Epithelial cell of prostate (primary cell): ENCODE data around the gene MUC5B.

Experiments used
- DNase-seq: peaks from one replicate; pipeline ENCODE4 v3.0.0-alpha.2; 2011; ENCODE audit warnings: low read depth, low spot score
- H3K27ac ChIP-seq: fragments of 450-650 bp; 2 replicates; pipeline ENCODE4 v1.5.1; 2017; ENCODE audit warnings: mild to moderate bottlenecking

Gene MUC5B

DNA sequence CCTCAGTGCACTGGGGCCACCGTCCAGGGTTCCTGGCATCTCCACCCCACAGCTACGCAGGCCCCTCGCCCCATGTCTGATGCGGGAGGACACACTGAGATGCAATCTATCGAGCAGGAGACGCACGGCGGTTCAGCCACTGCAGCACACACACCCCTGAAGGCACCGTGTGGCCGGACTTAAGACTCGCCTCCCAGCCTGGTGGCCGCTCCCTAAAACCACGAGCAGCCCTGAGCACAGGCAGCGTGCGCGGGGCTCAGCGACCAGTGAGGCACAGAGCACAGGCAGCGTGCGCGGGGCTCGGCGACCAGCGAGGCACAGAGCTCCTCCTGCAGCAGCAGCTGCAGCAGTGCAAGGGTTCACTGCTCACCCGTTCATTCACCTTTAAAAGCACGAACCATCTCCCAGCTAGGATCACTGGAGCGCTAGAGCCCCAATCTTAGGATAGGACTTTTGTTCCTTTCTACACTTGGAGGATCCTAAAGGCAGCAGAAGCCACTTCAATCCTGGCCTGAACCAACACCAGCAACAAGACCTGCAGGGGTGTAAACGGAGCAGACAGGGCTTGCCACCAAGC lies 55.2 kb downstream of the MUC5B start:
- H3K27ac ChIP-seq = no peak overlapping the region
- no peak for DNase-seq

DNA sequence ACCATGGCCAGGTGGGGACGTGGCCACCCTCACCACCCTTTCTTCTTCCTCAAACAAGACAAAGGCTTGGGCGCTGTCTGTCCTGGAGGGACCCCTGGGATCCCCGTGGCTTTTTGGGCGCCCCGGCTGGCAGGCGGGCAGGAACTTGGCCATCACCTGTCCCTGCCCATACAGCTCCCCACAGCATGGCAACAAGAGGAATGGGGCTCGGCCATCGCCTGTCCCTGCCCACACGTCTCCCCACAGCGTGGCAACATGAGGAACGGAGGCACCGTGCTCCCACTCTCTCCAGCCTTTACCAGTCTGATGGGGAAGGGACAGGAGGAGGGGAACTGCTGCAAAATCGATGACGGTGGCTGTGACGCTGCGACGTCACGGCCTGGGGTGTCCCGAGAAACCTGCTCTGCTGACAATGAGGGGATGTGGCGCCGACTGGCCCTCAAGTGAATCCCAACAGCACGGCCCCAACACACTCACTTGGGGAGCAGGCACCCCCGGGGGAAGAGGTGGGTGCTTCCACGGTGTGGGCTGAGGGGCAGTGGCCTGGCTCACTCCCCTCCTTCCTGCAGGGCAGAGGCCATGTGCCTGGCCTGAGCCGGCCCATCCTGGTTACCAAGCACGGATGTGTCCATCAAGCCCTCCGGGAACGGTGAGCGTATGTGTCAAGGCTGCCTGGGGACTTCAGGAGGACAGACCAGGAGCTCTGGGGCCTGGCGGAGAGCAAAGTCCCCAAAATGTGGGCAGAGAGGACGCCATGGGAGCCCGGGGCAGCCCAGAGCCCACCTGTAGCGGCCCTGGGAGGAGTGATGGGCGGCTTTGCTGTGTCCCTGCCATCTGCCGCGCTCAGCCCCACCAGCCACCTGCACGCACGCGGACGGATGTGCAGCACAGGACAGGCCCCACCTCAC lies 56.2 kb downstream of the MUC5B start:
- H3K27ac ChIP-seq = no peak overlapping the region
- no peak for DNase-seq

DNA sequence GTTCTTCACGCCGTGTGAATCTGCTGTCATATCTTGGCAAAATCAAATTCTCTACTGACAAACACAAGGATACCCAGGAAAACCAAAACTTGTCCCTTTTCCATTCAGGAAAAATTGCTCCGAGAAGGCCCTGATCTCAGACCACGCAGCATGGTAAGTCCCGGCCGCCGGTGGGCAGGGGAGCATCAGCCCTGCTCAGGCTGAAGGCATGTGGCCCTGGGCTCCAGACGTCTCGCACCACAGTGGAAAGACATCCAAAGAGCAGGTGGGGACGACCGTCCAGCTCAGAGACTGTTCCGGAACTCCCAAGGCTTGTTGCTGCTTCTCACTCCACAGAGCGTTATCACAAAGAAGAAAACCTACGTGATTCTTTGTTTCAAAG lies 56.8 kb downstream of the MUC5B start:
- no peak for DNase-seq
- no peak overlapping the region for H3K27ac ChIP-seq

DNA sequence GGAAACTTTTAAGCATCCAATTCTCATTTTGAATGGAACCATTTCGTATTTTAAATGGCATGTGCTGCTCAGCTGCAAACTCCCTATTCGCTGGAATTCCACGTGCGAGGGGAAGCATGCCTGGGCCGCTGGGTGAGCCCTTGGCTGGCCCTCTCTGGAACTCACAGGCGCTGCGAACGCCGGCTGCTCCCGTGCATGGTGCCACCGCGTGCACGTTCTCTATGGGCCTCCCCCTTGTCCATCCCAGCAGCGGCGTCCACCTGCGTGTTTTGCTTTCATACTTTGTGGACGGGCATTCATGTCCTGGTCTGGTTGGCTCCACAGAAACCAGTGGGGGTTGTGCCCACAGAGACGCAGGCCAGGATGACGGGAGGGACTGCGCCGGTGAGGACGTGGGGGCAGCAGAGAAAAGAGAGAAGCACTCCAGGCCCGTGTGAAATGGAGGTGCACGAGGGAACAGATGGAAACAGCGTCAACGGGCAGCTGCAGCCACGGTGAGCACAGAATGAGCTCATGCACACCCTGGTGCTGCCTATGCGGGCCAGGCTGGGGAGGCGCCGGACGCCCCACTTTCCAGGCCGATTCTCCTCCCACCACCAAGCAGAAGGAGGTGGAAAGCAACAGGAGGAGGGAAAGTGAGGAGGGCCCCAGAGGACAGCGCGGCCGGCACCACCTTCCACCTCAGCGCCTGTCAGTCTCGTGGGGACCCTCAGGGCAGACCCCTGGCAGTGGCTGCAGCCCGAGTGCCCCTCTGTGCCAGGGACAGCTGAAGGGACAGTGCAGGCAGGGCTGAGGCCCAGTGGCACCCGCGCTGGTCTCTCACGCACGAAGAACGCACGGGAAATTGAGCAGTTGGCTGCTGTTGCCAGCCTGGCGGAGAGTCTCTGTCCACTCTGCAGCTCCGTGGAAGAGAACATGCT lies 57.5 kb downstream of the MUC5B start:
- no peak for DNase-seq
- no peak overlapping the region for H3K27ac ChIP-seq

GRCh38 chr11:1281326-1281973 lies 58.6 kb downstream of the MUC5B start:
- no peak for DNase-seq
- H3K27ac ChIP-seq = no peak overlapping the region

GRCh38 chr11:1281974-1282365 lies 59.1 kb downstream of the MUC5B start:
- no peak overlapping the region for H3K27ac ChIP-seq
- no peak for DNase-seq

DNA sequence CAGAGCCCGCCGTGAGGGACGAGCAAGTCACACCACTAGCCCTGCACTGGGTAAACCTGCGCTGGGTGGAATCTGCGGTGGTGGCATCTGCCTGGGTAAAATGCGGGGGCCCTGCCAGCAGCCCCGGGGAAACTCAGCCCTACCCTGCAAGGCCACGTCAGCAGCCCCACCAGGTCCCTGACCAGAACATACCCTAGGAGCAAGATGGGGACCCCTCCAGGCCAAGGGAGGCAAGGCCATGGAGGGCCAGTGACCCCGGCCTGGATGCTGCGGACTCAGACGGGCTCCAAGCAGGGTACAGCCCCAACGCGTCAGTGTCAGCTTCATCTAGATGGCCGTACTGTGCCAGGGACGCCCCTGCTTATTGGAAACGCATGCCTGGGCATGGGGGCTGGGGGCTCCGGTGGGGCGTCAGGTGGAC lies 60.2 kb downstream of the MUC5B start:
- no peak overlapping the region for H3K27ac ChIP-seq
- DNase-seq = no peak

GRCh38 chr11:1283906-1284305 lies 61.0 kb downstream of the MUC5B start:
- no peak for DNase-seq
- no peak overlapping the region for H3K27ac ChIP-seq

- no peak for DNase-seq
- H3K27ac ChIP-seq = no peak overlapping the region
Measured at GRCh38 chr11:1285316-1285744, 62.5 kb downstream of the MUC5B start.

- H3K27ac ChIP-seq = no peak overlapping the region
- DNase-seq = no peak
Measured at GRCh38 chr11:1285876-1286275, 63.0 kb downstream of the MUC5B start.

- no peak overlapping the region for H3K27ac ChIP-seq
- DNase-seq = no peak
Measured at GRCh38 chr11:1287928-1288327, 65.1 kb downstream of the MUC5B start.

DNA sequence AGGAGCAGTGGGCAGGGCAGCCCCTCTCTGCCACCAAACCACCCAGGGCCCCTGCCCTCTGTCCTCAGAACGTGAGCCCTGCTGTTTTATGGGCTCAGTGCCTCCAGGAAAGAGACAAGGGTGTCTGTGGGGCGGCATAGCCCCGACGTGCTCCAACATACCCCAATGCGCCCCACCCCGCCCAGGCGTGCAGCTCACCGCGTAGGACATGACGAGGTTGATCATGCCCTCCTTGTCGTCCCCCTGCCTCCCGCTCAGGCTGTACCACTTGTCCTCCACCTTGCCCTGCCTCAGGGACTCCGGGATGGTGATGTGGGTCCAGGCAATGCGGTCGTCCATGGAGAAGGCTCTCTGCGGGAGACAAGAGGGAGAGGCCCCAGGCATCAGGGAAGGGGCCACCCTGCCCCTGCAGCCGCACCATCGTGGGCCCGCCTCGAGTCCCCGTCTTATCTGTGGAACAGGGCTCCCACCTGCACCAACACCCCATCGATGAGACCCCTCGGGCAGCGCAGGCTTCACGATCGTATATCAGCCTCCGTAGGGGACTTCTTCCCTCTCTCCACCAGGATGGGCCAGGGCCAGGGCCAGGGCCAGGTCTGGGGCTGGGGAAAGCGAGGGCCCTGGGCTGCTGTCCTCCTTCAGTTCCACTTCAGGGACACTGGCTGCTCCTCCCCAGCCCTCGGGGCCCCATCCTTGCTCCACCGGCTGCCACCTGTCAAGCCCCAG lies 65.7 kb downstream of the MUC5B start:
- H3K27ac ChIP-seq = no peak overlapping the region
- DNase-seq = no peak

DNA sequence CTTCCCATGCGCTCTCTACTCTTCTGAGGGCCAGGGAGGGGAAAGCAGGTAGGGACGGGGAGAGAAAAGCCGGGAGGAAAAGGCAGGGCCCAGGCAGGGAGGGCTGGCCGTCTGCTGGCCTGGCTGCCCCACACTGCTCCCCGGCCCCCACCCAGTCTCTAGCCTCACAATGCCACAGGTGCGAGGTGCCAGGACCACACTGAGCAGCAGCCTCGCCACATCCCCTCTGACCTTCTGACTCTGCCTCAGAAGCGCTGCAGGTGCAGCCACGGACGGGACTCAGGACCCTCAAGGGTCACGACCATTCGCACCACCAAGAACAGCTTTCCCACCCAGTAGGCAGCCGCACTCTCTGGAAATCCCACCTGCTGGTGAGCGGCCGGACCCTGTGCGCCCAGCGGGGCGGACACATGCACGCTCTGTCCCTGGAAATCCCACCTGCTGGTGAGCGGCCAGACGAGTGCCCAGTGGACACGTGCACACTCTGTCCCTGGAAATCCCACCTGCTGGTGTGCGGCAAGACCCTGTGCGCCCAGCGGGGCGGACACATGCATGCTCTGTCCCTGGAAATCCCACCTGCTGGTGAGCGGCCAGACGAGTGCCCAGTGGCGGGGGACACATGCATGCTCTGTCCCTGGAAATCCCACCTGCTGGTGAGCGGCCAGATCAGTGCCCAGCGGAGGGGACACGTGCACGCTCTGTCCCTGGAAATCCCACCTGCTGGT lies 66.5 kb downstream of the MUC5B start:
- no peak for DNase-seq
- no peak overlapping the region for H3K27ac ChIP-seq

- no peak for DNase-seq
- no peak overlapping the region for H3K27ac ChIP-seq
Measured at GRCh38 chr11:1290052-1291040, 67.5 kb downstream of the MUC5B start.

DNA sequence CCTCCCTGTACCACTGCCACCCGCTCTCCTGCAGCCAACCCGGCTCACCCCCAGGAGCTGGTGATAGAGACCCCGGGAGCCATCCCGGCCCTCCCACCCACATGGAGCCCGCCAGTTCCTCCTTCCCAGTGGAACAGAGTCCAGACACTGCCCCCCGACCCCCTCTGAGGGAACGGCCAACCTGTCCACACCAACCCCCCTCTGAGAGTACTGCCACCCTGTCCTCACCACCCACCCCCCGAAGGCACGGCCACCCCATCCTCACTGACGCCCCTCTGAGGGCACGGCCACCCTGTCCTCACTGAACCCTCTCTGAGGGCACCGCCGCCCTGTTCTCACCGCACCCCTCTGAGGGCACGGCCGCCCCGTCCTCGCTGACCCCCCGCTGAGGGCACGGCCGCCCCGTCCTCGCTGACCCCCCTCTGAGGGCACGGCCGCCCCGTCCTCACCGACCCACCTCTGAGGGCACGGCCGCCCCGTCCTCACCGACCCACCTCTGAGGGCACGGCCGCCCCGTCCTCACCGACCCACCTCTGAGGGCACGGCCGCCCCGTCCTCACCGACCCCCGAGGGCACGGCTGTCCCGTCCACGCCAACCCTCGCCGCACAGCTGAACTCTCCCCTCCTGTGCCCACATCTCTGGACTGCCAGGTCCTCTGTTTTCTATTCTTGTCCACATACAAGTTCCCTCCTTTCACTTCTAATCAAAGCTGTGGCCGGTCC lies 68.6 kb downstream of the MUC5B start:
- DNase-seq = no peak

GRCh38 chr11:1292018-1292643 lies 69.3 kb downstream of the MUC5B start:
- H3K27ac ChIP-seq = no peak overlapping the region
- no peak for DNase-seq

More for the DNA sequence above, 68.6 kb downstream of the MUC5B start:
- no peak overlapping the region for H3K27ac ChIP-seq
